Head of caudate nucleus (tissue), 42 donors: Measurements from ENCODE around the gene GCN1.
"Not testable (repeated sequence)": the region's sequence is repeated elsewhere in the genome, so short reads cannot be mapped to it uniquely, and the experiment has no call there.

Experiments used
- DNase-seq, 42 donors: peaks; one replicate each; pipeline versions ENCODE4 v3.0.0 to v3.0.0-alpha.2; 2020 to 2021; ENCODE audit warnings: mixed read lengths in 7 of 42
- intact Hi-C: fragments of 100-400 bp; cut with DNase I; formaldehyde crosslinking; loops from one replicate; pipeline ENCODE4 v1.15.0; 2022

GCN1 gene

GRCh38 chr12:120199025-120199424 is 4.5 kb upstream of the GCN1 start:
- no peak for DNase-seq
- intact Hi-C loops = loop anchor here (10.0 kb wide), 1 partner anchor 84 kb away; the partner anchor contains the start of gene RAB35

- intact Hi-C loops = loop anchor here (10.0 kb wide), 1 partner anchor 83 kb away; the partner anchor contains the start of gene RAB35
Observed at GRCh38 chr12:120197542-120197887, 3.0 kb upstream of the GCN1 start.

GRCh38 chr12:120196817-120197541 is 2.5 kb upstream of the GCN1 start:
- not testable (repeated sequence) for DNase-seq
- intact Hi-C loops = loop anchor here (10.0 kb wide), 1 partner anchor 82 kb away; the partner anchor contains the start of gene RAB35

More at GRCh38 chr12:120197542-120197887, 3.0 kb upstream of the GCN1 start:
- DNase-seq = no peak

- intact Hi-C loops = loop anchor here (10.0 kb wide), 1 partner anchor 82 kb away; the partner anchor contains the start of gene RAB35
Observed at GRCh38 chr12:120196363-120196762, 1.8 kb upstream of the GCN1 start.

GRCh38 chr12:120194226-120194533 is 335 bp downstream of the GCN1 start:
- DNase-seq = no peak
- intact Hi-C loops = loop anchor here (10.0 kb wide), 1 partner anchor 79 kb away; the partner anchor contains the start of gene RAB35

More at GRCh38 chr12:120196363-120196762, 1.8 kb upstream of the GCN1 start:
- DNase-seq = no peak

- intact Hi-C loops = loop anchor here (10.0 kb wide), 1 partner anchor 78 kb away; the partner anchor contains the start of gene RAB35
- DNase-seq = not testable (repeated sequence)
Observed at GRCh38 chr12:120193286-120193685, 1.2 kb downstream of the GCN1 start.

- intact Hi-C loops = loop anchor here (10.0 kb wide), 1 partner anchor 76 kb away; the partner anchor contains the start of gene RAB35
- no peak for DNase-seq
Observed at GRCh38 chr12:120190985-120191480, 3.5 kb downstream of the GCN1 start.

- intact Hi-C loops = loop anchor here (10.0 kb wide), 1 partner anchor 76 kb away; the partner anchor contains the start of gene RAB35
- peak in 41 of 42 donors; percentile 19 to 83 (median 50) for DNase-seq
Observed at GRCh38 chr12:120190386-120190785, 4.1 kb downstream of the GCN1 start.

- intact Hi-C loops = no loop called here
- DNase-seq = no peak
Observed at GRCh38 chr12:120186654-120187053, 7.9 kb downstream of the GCN1 start.

GRCh38 chr12:120183211-120183631 is 11.3 kb downstream of the GCN1 start:
- intact Hi-C loops = no loop called here
- no peak for DNase-seq

- intact Hi-C loops = no loop called here
- no peak for DNase-seq
Observed at GRCh38 chr12:120181991-120182631, 12.4 kb downstream of the GCN1 start.

GRCh38 chr12:120180975-120181374 is 13.5 kb downstream of the GCN1 start:
- no peak for DNase-seq
- intact Hi-C loops = no loop called here

- intact Hi-C loops = no loop called here
- DNase-seq = no peak
Observed at GRCh38 chr12:120175537-120175936, 19.0 kb downstream of the GCN1 start.

- no peak for DNase-seq
- intact Hi-C loops = no loop called here
Observed at GRCh38 chr12:120175062-120175461, 19.5 kb downstream of the GCN1 start.

GRCh38 chr12:120172053-120172452 is 22.5 kb downstream of the GCN1 start:
- DNase-seq = no peak
- intact Hi-C loops = no loop called here

GRCh38 chr12:120170631-120171030 is 23.9 kb downstream of the GCN1 start:
- DNase-seq = no peak
- intact Hi-C loops = no loop called here

GRCh38 chr12:120169946-120170345 is 24.6 kb downstream of the GCN1 start:
- intact Hi-C loops = no loop called here
- no peak for DNase-seq

- intact Hi-C loops = no loop called here
- no peak for DNase-seq
Observed at GRCh38 chr12:120168337-120168736, 26.2 kb downstream of the GCN1 start.

GRCh38 chr12:120167529-120168095 is 26.9 kb downstream of the GCN1 start:
- DNase-seq = peak in 22 of 42 donors; percentile 6 to 73 (median 26)
- intact Hi-C loops = no loop called here

GRCh38 chr12:120164293-120164692 is 30.2 kb downstream of the GCN1 start:
- no peak for DNase-seq
- intact Hi-C loops = no loop called here
